GM19351 (cell line): ENCODE results near the gene SCN5A.

Experiments
- ATAC-seq: cut with Tn5 transposase; IDR thresholded peaks from one replicate; pipeline ENCODE4 v1.9.1; 2021; ENCODE audit warnings: mild to moderate bottlenecking, moderate library complexity; ENCODE audit not compliant: unreplicated experiment

Gene SCN5A

GRCh38 chr3:38627956-38628355 lies 21.5 kb downstream of the SCN5A start:
- ATAC-seq = no peak

GRCh38 chr3:38626171-38626570 lies 23.3 kb downstream of the SCN5A start:
- no peak for ATAC-seq

- no peak for ATAC-seq
Measured at GRCh38 chr3:38623539-38623938, 25.9 kb downstream of the SCN5A start.

- ATAC-seq = no peak
Measured at GRCh38 chr3:38622336-38622735, 27.2 kb downstream of the SCN5A start.

GRCh38 chr3:38620236-38620635 lies 29.3 kb downstream of the SCN5A start:
- ATAC-seq = no peak

GRCh38 chr3:38618343-38618742 lies 31.1 kb downstream of the SCN5A start:
- no peak for ATAC-seq

GRCh38 chr3:38617586-38617985 lies 31.9 kb downstream of the SCN5A start:
- no peak for ATAC-seq

GRCh38 chr3:38617137-38617536 lies 32.4 kb downstream of the SCN5A start:
- ATAC-seq = no peak

GRCh38 chr3:38616658-38617057 lies 32.8 kb downstream of the SCN5A start:
- ATAC-seq = no peak

GRCh38 chr3:38616111-38616510 lies 33.4 kb downstream of the SCN5A start:
- no peak for ATAC-seq

GRCh38 chr3:38614651-38615352 lies 34.7 kb downstream of the SCN5A start:
- no peak for ATAC-seq

- no peak for ATAC-seq
Measured at GRCh38 chr3:38614091-38614490, 35.4 kb downstream of the SCN5A start.

GRCh38 chr3:38613426-38613825 lies 36.1 kb downstream of the SCN5A start:
- no peak for ATAC-seq

- no peak for ATAC-seq
Measured at GRCh38 chr3:38611866-38612265, 37.6 kb downstream of the SCN5A start.

- no peak for ATAC-seq
Measured at GRCh38 chr3:38610934-38611333, 38.6 kb downstream of the SCN5A start.

- no peak for ATAC-seq
Measured at GRCh38 chr3:38610436-38610835, 39.1 kb downstream of the SCN5A start.

- ATAC-seq = no peak
Measured at GRCh38 chr3:38609386-38610111, 39.9 kb downstream of the SCN5A start.

- no peak for ATAC-seq
Measured at GRCh38 chr3:38608961-38609360, 40.5 kb downstream of the SCN5A start.

GRCh38 chr3:38608086-38608775 lies 41.3 kb downstream of the SCN5A start:
- ATAC-seq = no peak

- ATAC-seq = no peak
Measured at GRCh38 chr3:38606561-38606960, 42.9 kb downstream of the SCN5A start.

GRCh38 chr3:38605981-38606380 lies 43.5 kb downstream of the SCN5A start:
- ATAC-seq = no peak

GRCh38 chr3:38604246-38604645 lies 45.2 kb downstream of the SCN5A start:
- ATAC-seq = no peak
